Kidney (tissue), 14 donors: ENCODE results near the gene ELOVL6. TPM values are rescaled to one million over a fixed set of nuclear protein-coding genes. Genes with fewer than 3 reads are reported as not detected.
A peak's percentile ranks its signal among the peaks of the same experiment; 100 is the strongest.

Source experiments
- DNase-seq, 5 donors: peaks; one replicate each; pipeline ENCODE4 v3.0.0-alpha.2; 2013 to 2020
- FAIRE-seq: peaks from 2 replicates; lab custom pipeline; 2012; peaks lifted over from hg19 to GRCh38; lab: Jason Lieb, UNC
- H3K27ac ChIP-seq, 2 donors: one replicate each; pipeline ENCODE4 v1.7.0; 2013; ENCODE audit warnings: low read depth in 2 of 2, low read length in 2 of 2, inconsistent platforms in 1 of 2
- H3K27me3 ChIP-seq: one replicate; pipeline ENCODE4 v1.7.1; 2013; ENCODE audit warnings: low read length, inconsistent platforms; ENCODE audit not compliant: control insufficient read depth, insufficient read depth
- H3K36me3 ChIP-seq, 3 donors: one replicate each; pipeline versions ENCODE4 v1.7.0 to v1.7.1; 2013; ENCODE audit warnings: low read length in 3 of 3, control low read depth in 1 of 3, inconsistent platforms in 1 of 3; ENCODE audit not compliant: insufficient read depth in 3 of 3, control insufficient read depth in 2 of 3
- H3K4me1 ChIP-seq, 3 donors: one replicate each; pipeline versions ENCODE4 v1.7.0 to v1.7.1; 2013; ENCODE audit warnings: low read length in 3 of 3, inconsistent platforms in 1 of 3, low read depth in 1 of 3; ENCODE audit not compliant: control insufficient read depth in 2 of 3, insufficient read depth in 2 of 3
- H3K4me3 ChIP-seq, 3 donors: one replicate each; pipeline versions ENCODE4 v1.7.0 to v1.8.1; 2013; ENCODE audit warnings: low read length in 3 of 3, control low read depth in 1 of 3, inconsistent platforms in 1 of 3
- H3K9ac ChIP-seq, 3 donors: one replicate each; pipeline versions ENCODE4 v1.7.0 to v1.7.1; 2013; ENCODE audit warnings: low read length in 3 of 3, control low read depth in 1 of 3, inconsistent platforms in 1 of 3
- H3K9me3 ChIP-seq, 3 donors: one replicate each; pipeline versions ENCODE4 v1.7.0 to v1.7.1; 2013; ENCODE audit warnings: low read length in 3 of 3, control low read depth in 1 of 3, inconsistent platforms in 1 of 3; ENCODE audit not compliant: control insufficient read depth in 2 of 3, insufficient read depth in 1 of 3
- intact Hi-C: fragments of 100-400 bp; cut with DNase I; formaldehyde crosslinking; loops from one replicate; pipeline ENCODE4 v1.11.1; 2022
- polyA plus RNA-seq: library from polyadenylated mRNA; stranded (reverse); fragments of 350-450 nt; fragmentation: Illumina TruSeq; extraction: RNeasy Lipid Tissue Mini Kit (QIAGEN cat#74804); gene quantifications from one replicate; pipeline ENCODE4 v1.2.3, GENCODE V29; 2014; ENCODE audit warnings: low read depth, low replicate concordance; ENCODE audit not compliant: insufficient read depth
- total RNA-seq: library from RNA; stranded (reverse); fragmentation: NEBNext Ultra II Directional; extraction: Animal tissue kit (Norgen Biotek cat#: 25700); gene quantifications from one replicate; pipeline ENCODE4 v1.2.1, GENCODE V29; 2021
- TF ChIP-seq, protein P1 (sequence below): IDR thresholded peaks from 3 replicates; pipeline ENCODE4 v1.5.1; 2012; ENCODE audit warnings: mild to moderate bottlenecking, moderate library complexity, borderline replicate concordance; ENCODE audit not compliant: insufficient read depth; ENCODE audit errors: extremely low read depth
- donor health status: control.
- donor health status: control.
- donor health status: control.
- donor health status: control.
- donor health status: control.
- donor health status: DM: yes; HTN: yes; CAD: no.
- donor health status: Normal renal cell carcinoma (clear cell type).

ELOVL6 gene
- total and polyA plus RNA-seq, 2 donors from 2014 or later: 10.7 to 21.5 TPM

DNA sequence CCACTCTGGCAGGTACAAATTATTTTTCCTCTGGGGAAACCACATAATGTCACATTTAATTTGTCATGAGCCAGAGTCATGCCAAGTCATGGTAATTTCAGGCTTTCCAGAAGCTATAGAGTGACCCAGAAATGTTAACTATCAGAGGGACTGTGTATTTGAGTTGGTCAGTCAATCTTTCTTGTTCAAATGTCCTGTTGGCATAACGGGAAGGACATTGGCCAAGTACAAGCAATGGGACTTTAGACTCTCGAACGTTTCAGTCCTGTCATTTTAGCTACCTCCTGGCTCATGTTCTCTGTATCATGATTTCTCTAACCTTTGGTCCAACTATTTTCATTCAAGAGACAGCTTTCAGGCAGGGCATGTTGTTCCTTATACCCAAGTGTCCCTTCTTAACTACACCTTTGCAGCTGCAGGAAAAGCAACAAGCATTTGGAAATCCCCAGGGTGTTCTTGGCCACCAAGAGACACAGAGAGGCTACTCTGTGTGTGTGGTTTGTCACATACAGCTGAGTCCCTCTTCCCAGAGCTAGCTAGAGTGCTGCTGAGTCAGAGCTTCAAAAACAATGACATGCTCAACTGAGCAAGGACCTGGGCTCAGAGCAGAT, 143.2 kb downstream of the ELOVL6 start:
- H3K36me3 ChIP-seq: peaks cover 0 to 2% (median 0%) of the 10 kb centered on the region in 3 donors
- H3K9ac ChIP-seq: no peak overlapping the region
- no peak for FAIRE-seq
- H3K4me3 ChIP-seq: no peak overlapping the region
- intact Hi-C loops: loop anchor here (10.0 kb wide), 1 partner anchor 150 kb away; no protein-coding TSS in a partner anchor
- H3K9me3 ChIP-seq: no peaks in the 10 kb centered on the region
- peak overlapping the region in 1 of 2 donors; percentile 35 for H3K27ac ChIP-seq
- TF ChIP-seq, protein P1, sequence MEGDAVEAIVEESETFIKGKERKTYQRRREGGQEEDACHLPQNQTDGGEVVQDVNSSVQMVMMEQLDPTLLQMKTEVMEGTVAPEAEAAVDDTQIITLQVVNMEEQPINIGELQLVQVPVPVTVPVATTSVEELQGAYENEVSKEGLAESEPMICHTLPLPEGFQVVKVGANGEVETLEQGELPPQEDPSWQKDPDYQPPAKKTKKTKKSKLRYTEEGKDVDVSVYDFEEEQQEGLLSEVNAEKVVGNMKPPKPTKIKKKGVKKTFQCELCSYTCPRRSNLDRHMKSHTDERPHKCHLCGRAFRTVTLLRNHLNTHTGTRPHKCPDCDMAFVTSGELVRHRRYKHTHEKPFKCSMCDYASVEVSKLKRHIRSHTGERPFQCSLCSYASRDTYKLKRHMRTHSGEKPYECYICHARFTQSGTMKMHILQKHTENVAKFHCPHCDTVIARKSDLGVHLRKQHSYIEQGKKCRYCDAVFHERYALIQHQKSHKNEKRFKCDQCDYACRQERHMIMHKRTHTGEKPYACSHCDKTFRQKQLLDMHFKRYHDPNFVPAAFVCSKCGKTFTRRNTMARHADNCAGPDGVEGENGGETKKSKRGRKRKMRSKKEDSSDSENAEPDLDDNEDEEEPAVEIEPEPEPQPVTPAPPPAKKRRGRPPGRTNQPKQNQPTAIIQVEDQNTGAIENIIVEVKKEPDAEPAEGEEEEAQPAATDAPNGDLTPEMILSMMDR: no peak
- DNase-seq: peak in 1 of 5 donors; percentile 41
- peaks cover 0 to 4% (median 4%) of the 10 kb centered on the region in 3 donors for H3K4me1 ChIP-seq
- no peaks in the 10 kb centered on the region for H3K27me3 ChIP-seq

DNA sequence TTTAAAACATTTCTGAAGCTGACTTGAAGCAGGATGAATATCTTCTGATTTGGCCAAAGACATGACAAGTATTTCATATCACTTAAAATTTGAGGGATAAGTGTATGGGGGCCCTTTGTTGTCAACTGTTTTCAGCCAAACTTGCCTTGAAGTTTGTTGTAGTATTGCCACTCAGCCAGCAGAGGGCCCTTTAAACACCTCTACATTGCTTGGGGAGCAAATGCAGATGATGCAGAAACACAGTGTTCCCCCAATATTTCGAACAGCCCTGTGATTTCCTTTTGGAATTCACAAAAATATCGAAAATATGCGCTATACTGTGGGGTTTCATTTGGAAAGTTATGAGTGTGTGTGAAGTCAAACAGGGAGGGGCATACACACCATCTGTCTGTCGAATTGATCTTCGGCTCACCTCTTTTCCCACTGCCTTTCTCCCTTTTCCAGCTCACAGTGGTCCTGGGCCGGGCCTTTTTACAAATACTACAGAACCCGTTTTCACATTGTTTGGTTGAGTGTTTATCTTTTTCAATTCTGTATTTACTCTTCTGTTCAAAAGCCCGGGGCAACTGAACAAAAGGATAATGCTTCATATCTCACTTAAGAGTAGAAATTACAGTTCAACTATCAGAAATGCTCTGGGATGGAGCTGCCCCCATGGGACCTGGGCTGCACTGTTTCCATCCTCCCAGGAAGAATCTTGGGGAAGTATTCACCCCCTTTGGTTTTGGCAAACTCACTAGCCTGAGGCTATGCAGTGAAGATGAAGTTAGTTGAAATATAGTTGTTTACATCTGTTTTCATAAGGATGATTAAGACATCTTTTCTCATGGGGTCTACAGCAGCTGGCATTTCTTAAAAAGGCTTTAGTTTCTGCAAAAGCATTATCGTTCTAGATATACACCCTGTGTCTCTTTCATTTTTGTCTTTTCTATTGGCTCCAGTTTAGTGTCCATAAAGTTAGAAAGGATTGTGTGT, 148.2 kb downstream of the ELOVL6 start:
- no peak overlapping the region for H3K4me3 ChIP-seq
- H3K27me3 ChIP-seq: no peaks in the 10 kb centered on the region
- H3K9me3 ChIP-seq: no peaks in the 10 kb centered on the region
- intact Hi-C loops: loop anchor here (10.0 kb wide), 1 partner anchor 155 kb away; no protein-coding TSS in a partner anchor
- H3K27ac ChIP-seq: no peak overlapping the region
- peak in 2 of 5 donors; percentile 35 to 60 for DNase-seq
- FAIRE-seq: no peak
- H3K36me3 ChIP-seq: peaks cover 0 to 2% (median 0%) of the 10 kb centered on the region in 3 donors
- no peaks in the 10 kb centered on the region for H3K4me1 ChIP-seq
- H3K9ac ChIP-seq: no peak overlapping the region
- TF ChIP-seq, protein P1: peak; percentile 83

DNA sequence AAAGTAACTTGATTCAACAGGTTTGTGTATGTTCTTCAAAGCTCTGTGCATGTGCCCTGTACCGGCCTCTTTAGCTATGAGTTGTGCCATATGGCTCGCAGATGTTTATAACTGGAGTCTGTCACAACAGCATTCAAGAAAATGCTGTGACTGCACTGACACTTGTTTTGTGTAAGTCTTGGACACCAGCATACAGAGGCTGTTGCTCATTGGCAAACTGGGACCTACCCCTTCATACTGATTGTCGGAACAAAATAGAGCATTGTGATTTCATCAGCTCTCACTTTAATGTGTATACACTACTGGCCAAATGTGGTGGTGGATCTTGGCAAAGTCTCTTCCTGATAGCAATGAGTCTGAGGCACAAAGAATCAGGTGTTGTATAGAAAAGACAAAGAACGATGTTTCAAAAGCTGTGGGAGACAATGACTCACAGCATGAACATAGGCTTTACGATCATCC, 151.8 kb downstream of the ELOVL6 start:
- Histone ChIP-seq H3K4me3 (no peak overlapping the region), H3K9ac (no peak overlapping the region), H3K36me3 (peaks cover 0 to 2% (median 0%) of the 10 kb centered on the region in 3 donors), H3K27ac (no peak overlapping the region), H3K4me1 (no peaks in the 10 kb centered on the region), H3K27me3 (no peaks in the 10 kb centered on the region), H3K9me3 (no peaks in the 10 kb centered on the region)
- TF ChIP-seq, protein P1: no peak
- DNase-seq (peak in 1 of 5 donors; percentile 42), FAIRE-seq (no peak)
- intact Hi-C loops: no loop called here
